GM19438 (cell line): ENCODE results near the gene PASD1.
A peak's percentile ranks its signal among the peaks of the same experiment; 100 is the strongest.
"Not testable (repeated sequence)": the region's sequence is repeated elsewhere in the genome, so short reads cannot be mapped to it uniquely, and the experiment has no call there.

Experiments
- ATAC-seq: cut with Tn5 transposase; IDR thresholded peaks from one replicate; pipeline ENCODE4 v1.9.1; 2021; ENCODE audit warnings: low read depth; ENCODE audit not compliant: unreplicated experiment

PASD1 gene

DNA sequence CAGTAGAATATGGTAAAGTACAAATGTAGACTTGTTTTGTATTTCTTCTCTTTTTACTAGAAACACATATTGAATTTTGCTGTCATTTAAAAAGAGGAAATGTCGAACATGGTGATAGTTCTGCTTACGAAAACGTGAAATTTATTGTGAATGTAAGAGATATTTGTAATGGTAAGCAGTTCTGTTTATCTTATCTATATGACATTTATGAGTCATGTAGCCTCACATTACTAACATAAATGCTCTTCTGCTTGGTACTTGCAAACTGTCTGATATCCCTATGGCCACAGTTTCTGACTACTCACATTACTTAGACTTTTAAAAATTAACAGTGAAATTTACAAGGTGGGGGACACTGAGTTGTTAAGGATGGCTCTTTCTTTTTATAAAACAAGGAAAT is 57.9 kb downstream of the PASD1 start:
- ATAC-seq: no peak

GRCh38 chrX:151624677-151625076 is 61.2 kb downstream of the PASD1 start:
- ATAC-seq: no peak

DNA sequence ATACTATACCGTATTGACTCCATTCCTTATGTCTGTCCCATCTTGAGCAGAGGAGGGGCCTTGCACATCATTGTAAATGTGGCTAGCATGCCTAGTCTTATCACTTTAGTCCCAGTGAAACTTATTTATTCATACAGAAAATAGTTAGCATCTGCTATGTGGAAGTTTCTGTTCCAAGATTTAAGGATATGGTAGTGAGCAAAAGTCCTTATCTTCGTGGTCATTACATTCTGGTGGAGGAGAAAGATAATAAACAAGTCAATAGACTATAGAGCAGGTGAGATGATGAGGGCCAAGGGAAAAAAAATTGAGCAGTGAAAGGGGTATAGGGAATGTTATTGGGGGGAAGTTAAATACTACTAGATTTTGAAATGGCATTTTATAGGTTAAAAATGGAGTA is 68.3 kb downstream of the PASD1 start:
- ATAC-seq: no peak

GRCh38 chrX:151633157-151633556 is 69.7 kb downstream of the PASD1 start:
- no peak for ATAC-seq

GRCh38 chrX:151634937-151635336 is 71.5 kb downstream of the PASD1 start:
- no peak for ATAC-seq

DNA sequence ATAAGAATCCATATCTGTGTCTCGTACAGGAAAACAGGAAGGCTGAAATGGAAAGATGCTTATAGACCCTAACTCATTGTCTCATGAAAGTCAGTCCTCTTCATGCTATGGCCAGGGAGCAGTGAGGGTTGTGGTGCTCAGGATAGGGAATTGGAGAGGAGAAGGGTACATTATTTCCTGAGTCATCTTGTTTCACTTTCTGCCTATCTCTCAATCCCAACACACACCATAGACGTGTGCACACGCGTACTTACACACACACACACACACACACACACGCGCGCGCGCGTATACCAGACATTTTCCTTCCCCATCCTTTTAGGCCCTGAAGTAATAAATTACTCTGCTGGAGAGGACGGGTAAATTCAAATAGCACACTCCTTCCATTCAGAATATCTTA is 78.1 kb downstream of the PASD1 start:
- no peak for ATAC-seq

GRCh38 chrX:151675121-151675746 is 111.8 kb downstream of the PASD1 start:
- ATAC-seq: no peak

GRCh38 chrX:151676196-151676595 is 112.7 kb downstream of the PASD1 start:
- ATAC-seq: no peak

- no peak for ATAC-seq
These were observed 116.4 kb downstream of the PASD1 start for GRCh38 chrX:151679798-151680402.

DNA sequence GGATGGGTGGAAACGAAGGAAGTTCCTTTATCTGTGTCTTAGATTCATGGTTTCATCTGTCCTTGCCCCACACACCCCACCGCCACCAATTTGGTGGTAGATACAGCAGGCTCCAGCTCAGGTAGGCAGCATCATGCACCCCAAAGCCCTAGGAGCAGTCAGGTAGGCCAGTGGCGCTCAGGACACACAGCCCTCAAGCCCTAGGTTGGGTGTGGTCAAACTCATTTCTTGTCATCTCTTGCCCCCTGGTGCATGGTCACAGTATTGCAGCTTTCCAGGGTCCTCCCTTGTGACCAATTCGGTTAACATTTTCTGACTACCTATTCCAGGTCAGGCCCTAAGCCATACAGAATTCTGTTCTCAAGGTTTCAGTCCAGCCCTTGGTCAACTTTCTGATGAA is 117.3 kb downstream of the PASD1 start:
- peak; percentile 95 for ATAC-seq

GRCh38 chrX:151687635-151688034 is 124.2 kb downstream of the PASD1 start:
- no peak for ATAC-seq

DNA sequence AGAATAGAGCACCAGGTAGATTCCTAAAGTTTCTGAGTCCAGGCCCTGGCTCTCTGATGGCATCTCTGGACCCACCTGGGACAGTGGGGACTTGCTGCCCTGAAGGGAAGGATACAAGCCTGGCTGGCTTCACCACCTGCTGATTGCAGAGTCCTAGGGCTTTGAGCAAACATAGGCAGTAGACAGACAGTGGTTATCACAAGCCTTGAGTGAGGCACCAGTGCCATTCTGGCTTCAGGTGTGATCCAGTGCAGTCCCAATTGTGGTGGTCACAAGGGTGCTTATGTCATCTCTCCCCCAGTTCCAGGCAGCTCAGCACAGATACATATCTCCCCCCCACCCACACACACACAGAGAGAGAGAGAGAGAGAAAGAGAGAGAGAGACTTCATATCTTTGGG is 125.2 kb downstream of the PASD1 start:
- ATAC-seq: no peak

- no peak for ATAC-seq
These were observed 129.3 kb downstream of the PASD1 start for GRCh38 chrX:151692825-151693224.

DNA sequence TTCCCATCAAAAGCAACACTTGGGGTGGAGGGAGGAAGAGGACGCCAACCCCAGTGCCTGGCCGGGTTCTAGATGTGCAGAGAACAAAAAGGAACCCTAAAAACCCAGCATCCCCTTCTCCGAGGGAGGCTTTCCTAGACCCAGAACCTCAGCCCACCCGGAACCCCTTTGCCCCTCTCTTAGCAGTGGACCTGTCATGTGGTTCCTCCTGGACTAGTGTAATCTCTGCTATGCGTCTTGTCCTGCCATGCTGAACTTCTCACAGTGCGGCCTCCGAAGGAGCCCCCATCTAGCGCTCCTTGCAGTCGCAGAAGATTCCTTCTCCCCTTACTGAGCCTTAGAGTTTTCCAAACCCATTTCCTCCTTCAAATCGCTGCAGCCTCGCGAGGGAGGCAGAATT is 130.6 kb downstream of the PASD1 start:
- ATAC-seq: no peak

DNA sequence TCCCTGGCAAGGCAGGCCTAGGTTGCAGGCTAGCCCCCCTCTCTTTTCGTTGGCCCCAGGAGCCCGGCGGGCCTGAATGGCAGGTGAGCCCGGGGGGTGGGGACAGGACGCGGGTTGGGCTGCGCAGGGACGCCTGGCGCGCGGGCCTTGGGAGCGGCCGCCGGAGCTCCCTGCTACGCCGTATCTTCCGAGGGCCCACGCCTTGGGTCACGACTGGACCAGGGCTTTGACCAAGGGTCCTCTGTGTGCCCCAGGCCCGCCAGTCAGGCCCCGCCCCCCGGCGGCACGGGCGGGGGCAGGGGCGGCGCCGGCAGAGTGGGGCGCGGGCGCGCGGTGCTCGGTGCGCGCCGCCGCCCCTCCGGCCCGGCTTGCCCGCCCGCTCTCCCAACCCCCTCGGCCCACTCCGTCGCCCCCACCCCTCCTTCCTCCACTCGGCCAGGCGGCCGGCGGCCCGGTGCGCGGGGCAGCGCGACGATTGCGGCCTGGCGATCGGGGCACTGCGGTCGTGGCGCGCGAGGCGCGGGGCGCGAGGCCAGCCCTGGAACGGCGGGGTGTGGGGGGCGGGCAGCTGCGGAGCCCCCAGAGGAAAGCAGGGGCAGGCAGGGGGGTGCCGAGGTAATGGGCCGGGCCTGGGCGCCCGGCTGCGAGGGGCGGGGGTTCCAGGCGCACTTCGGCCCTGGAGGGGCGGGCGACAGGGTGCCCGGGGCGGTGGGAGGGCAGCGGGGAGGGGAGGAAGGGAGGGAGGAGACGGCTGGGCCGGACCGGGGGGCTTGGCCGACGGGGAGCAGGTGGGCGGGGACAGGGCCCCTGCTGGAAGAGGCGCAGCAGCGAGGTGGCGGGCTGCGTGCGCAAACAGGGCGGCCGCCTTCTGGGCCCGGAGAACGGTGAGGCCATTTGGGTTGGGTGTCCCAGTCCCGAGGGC is 131.4 kb downstream of the PASD1 start, which contains the start of gene PRRG3:
Gene PRRG3 (plus strand): TSS at position 798 of the 922 bp plus-strand sequence. CDS start 3,357 bp downstream, outside the sequence.
- no peak for ATAC-seq

GRCh38 chrX:151695583-151696340 is 132.3 kb downstream of the PASD1 start:
- ATAC-seq: no peak

GRCh38 chrX:151697082-151697481 is 133.6 kb downstream of the PASD1 start:
- ATAC-seq: not testable (repeated sequence)

GRCh38 chrX:151697522-151697921 is 134.0 kb downstream of the PASD1 start:
- ATAC-seq: no peak

DNA sequence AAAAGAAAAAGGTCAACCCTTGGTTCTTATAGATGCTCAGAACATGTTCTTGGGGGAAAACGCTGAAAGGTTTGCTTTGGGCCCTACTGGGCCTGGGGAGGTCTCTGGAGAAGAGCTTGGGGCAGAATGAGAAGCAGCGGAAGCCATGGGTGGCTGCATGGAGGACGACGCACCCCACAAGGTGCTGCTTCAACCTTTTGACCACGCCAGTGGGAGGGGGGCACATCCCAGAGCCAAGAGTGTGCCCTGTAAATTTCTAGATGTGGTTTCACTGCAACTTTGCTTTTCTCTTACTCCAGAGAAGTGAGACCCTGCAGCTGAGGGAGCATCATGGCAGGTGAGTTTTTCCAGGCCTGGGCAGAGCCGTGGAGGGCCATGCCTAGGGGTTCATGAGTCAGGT is 135.0 kb downstream of the PASD1 start:
- no peak for ATAC-seq

DNA sequence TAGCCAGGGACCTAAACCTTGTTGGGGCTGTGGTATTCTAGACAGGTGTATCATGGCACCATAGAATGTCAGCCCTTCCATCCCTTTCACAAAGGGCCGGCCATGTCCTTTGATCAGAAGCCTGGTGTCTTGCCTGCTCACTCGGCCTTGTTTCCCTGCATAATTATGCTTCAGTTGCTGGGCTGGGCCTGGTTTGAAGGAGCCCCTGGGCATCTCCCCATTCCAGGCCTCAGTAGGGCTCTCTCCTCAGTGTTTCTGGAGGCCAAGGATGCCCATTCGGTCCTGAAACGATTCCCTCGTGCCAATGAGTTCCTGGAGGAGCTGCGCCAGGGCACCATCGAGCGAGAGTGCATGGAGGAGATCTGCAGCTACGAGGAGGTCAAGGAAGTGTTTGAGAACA is 136.3 kb downstream of the PASD1 start:
- ATAC-seq: no peak

GRCh38 chrX:151700581-151700980 is 137.1 kb downstream of the PASD1 start:
- ATAC-seq: no peak
